ENCODE measurements around the gene ROCK2. TPM values are rescaled to one million over a fixed set of nuclear protein-coding genes. Genes with fewer than 3 reads are reported as not detected.
A peak's percentile ranks its signal among the peaks of the same experiment; 100 is the strongest.

The ROCK2 gene
- total and polyA plus RNA-seq, 9 of the 15 experiments (the other 6 are each of a cell fraction or from before 2014, with no cell fraction given) = 4.9 to 30.6 (median 14.3) TPM

DNA sequence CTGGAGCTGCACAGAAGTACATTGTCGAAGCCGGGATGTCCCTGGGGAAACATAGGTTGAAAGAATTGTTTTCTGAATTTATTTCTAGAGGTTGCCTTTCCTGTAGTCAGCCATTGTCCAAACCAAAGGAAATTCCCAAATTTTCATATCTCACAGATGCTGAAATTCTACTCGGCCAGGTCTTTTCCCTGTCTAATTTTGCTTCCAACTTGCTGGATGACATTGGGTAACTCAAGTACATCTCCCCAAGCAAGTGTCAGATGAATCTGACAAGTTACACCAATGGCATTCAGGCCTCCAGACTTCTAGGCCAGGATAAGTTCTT lies 47.5 kb upstream of the ROCK2 start:
- no TSS peak for BruUV-seq (replicated peaks)
- H4K20me1 ChIP-seq (replicated peaks; ENCODE audit: control insufficient read depth, insufficient read depth, low read length) = no peaks in the 10 kb centered on the region
- in situ Hi-C loops (cut with MboI) (no loop called here), intact Hi-C loops (cut with micrococcal nuclease) (no loop called here)
- H3K9me1 ChIP-seq (ENCODE audit: control insufficient read depth, insufficient read depth, low read length) = no peaks in the 10 kb centered on the region
- no peak overlapping the region for H3K4me2 ChIP-seq (ENCODE audit: insufficient read depth, low read length)
- no peaks in the 10 kb centered on the region for H3K36me3 ChIP-seq (ENCODE audit: control insufficient read depth, insufficient read depth, low read length)
- H2AFZ ChIP-seq (ENCODE audit: low read depth, low read length) = no peak overlapping the region
- 0 out of 4 replicates have a peak, but pooled peaks of 1 of the 2 experiments have one; percentile 2 for TF ChIP-seq CSDE1 (IDR thresholded peaks at IDR 0.05)
- TF ChIP-seq SMAD3 (CRISPR knock-in tag; conservative IDR thresholded peaks at IDR 0.05) = no peak
- H3K79me2 ChIP-seq (ENCODE audit: control insufficient read depth, insufficient read depth, low read length) = no peaks in the 10 kb centered on the region
- H3K4me1 ChIP-seq (replicated peaks in 1 of 2; ENCODE audit: control insufficient read depth in 2 of 2, insufficient read depth in 2 of 2, low read length in 2 of 2) = peaks cover 4 to 9% of the 10 kb centered on the region in 2 experiments; a peak in 3 of 5 replicates
- H3K4me3 ChIP-seq = no peak overlapping the region
- no peak overlapping the region for H3K9ac ChIP-seq (ENCODE audit: insufficient read depth in 1 of 2, low read depth in 2 of 2, low read length in 2 of 2)
- 57% methylated on average over 3 of the region's 3 CpGs for WGBS (ENCODE audit: insufficient coverage, low coverage, missing lambda C conversion rate)
- no peak overlapping the region for H3K27ac ChIP-seq (ENCODE audit: extremely low read depth, low read depth, low read length)
- ATAC-seq (no peak), FAIRE-seq (no peak), DNase-seq (ENCODE audit: extremely low read depth in 1 of 4, low spot score in 3 of 4) (no peak)
- no peaks in the 10 kb centered on the region for H3K9me3 ChIP-seq (replicated peaks; ENCODE audit: control insufficient read depth, insufficient read depth, low read depth, low read length)
- ChIA-PET POLR2A (interaction anchor here (0.6 to 1.4 kb wide), 3 partner anchors 8 to 19 kb away, joined by 3 to 4 read pairs (median 3); no protein-coding TSS in a partner anchor), CTCF (ENCODE audit: low intra/inter-chr PET ratio) (no interaction called here)
- 0 out of 5 replicates have a peak, but pooled peaks cover 0 to under 1% of the 10 kb centered on the region in 2 experiments for H3K27me3 ChIP-seq (ENCODE audit: control insufficient read depth in 2 of 2, insufficient read depth in 2 of 2, low read length in 2 of 2)

- intact Hi-C loops (cut with micrococcal nuclease) = no loop called here
- no peaks in the 10 kb centered on the region for H3K27me3 ChIP-seq (ENCODE audit: control insufficient read depth in 2 of 2, insufficient read depth in 2 of 2, low read length in 2 of 2)
- no peak overlapping the region for H3K4me3 ChIP-seq
- no peak overlapping the region for H3K27ac ChIP-seq (ENCODE audit: extremely low read depth, low read depth, low read length)
- FAIRE-seq (no peak), DNase-seq (ENCODE audit: extremely low read depth in 1 of 4, low spot score in 3 of 4) (no peak), ATAC-seq (no peak)
- in situ Hi-C loops (cut with MboI) = no loop called here
- POLR2A ChIA-PET = interaction anchor here (0.9 to 1.4 kb wide), 2 partner anchors 10 to 28 kb away, joined by 3 to 4 read pairs; no protein-coding TSS in a partner anchor
- CTCF ChIA-PET (ENCODE audit: low intra/inter-chr PET ratio) = no interaction called here
- H3K4me2 ChIP-seq (ENCODE audit: insufficient read depth, low read length) = no peak overlapping the region
- no peak overlapping the region for H3K9ac ChIP-seq (ENCODE audit: insufficient read depth in 1 of 2, low read depth in 2 of 2, low read length in 2 of 2)
- no peaks in the 10 kb centered on the region for H3K9me1 ChIP-seq (ENCODE audit: control insufficient read depth, insufficient read depth, low read length)
- TF ChIP-seq ZNF699 (CRISPR knock-in tag; IDR thresholded peaks at IDR 0.05; ENCODE audit: insufficient replicate concordance) (no peak), CAMTA2 (CRISPR knock-in tag; conservative IDR thresholded peaks at IDR 0.05) (no peak)
- no peaks in the 10 kb centered on the region for H4K20me1 ChIP-seq (replicated peaks; ENCODE audit: control insufficient read depth, insufficient read depth, low read length)
- no peaks in the 10 kb centered on the region for H3K79me2 ChIP-seq (ENCODE audit: control insufficient read depth, insufficient read depth, low read length)
- H3K4me1 ChIP-seq (replicated peaks in 1 of 2; ENCODE audit: control insufficient read depth in 2 of 2, insufficient read depth in 2 of 2, low read length in 2 of 2) = peaks cover 4 to 15% of the 10 kb centered on the region in 2 experiments; a peak in 3 of 5 replicates
- no peaks in the 10 kb centered on the region for H3K36me3 ChIP-seq (ENCODE audit: control insufficient read depth, insufficient read depth, low read length)
- H3K9me3 ChIP-seq (replicated peaks; ENCODE audit: control insufficient read depth, insufficient read depth, low read depth, low read length) = no peaks in the 10 kb centered on the region
- WGBS (ENCODE audit: insufficient coverage, low coverage, missing lambda C conversion rate) = 36% methylated on average over 5 of the region's 5 CpGs
- BruUV-seq (replicated peaks) = no TSS peak
- H2AFZ ChIP-seq (ENCODE audit: low read depth, low read length) = no peak overlapping the region
Observed at GRCh38 chr2:11390399-11390658, 45.9 kb upstream of the ROCK2 start.
